GM15510 (cell line): ENCODE data around the gene KRT9.

Source experiments
- POLR2A ChIP-seq: IDR thresholded peaks from 3 replicates; pipeline ENCODE4 v1.6.1; 2011; ENCODE audit warnings: borderline replicate concordance; ENCODE audit not compliant: insufficient read length; ENCODE audit errors: extremely low read depth

The KRT9 gene

GRCh38 chr17:41553987-41554680 is 17.7 kb downstream of the KRT9 start:
- TF ChIP-seq POLR2A = no peak

GRCh38 chr17:41553176-41553575 is 18.7 kb downstream of the KRT9 start:
- TF ChIP-seq POLR2A = no peak

GRCh38 chr17:41552455-41552854 is 19.4 kb downstream of the KRT9 start:
- no peak for TF ChIP-seq POLR2A

- no peak for TF ChIP-seq POLR2A
These were observed 20.5 kb downstream of the KRT9 start for GRCh38 chr17:41551365-41551764.

- no peak for TF ChIP-seq POLR2A
These were observed 22.2 kb downstream of the KRT9 start for GRCh38 chr17:41549596-41550039.

GRCh38 chr17:41548844-41549595 is 22.8 kb downstream of the KRT9 start:
- no peak for TF ChIP-seq POLR2A

- no peak for TF ChIP-seq POLR2A
These were observed 23.7 kb downstream of the KRT9 start for GRCh38 chr17:41547921-41548843.

GRCh38 chr17:41547378-41547841 is 24.4 kb downstream of the KRT9 start:
- no peak for TF ChIP-seq POLR2A

- no peak for TF ChIP-seq POLR2A
These were observed 25.0 kb downstream of the KRT9 start for GRCh38 chr17:41546819-41547218.

GRCh38 chr17:41545829-41546410 is 25.9 kb downstream of the KRT9 start:
- no peak for TF ChIP-seq POLR2A

GRCh38 chr17:41544935-41545334 is 26.9 kb downstream of the KRT9 start:
- TF ChIP-seq POLR2A = no peak

- no peak for TF ChIP-seq POLR2A
These were observed 27.4 kb downstream of the KRT9 start for GRCh38 chr17:41544491-41544892.

- TF ChIP-seq POLR2A = no peak
These were observed 29.5 kb downstream of the KRT9 start for GRCh38 chr17:41542357-41542756.

GRCh38 chr17:41540921-41541625 is 30.8 kb downstream of the KRT9 start:
- no peak for TF ChIP-seq POLR2A
